IPS-NIHi7 (cell line): Measurements from ENCODE around the gene OR2A5.
"Not testable (repeated sequence)": the region's sequence is repeated elsewhere in the genome, so short reads cannot be mapped to it uniquely, and the experiment has no call there.

ENCODE experiments used
- DNase-seq: peaks from one replicate; pipeline ENCODE4 v3.0.0; 2012; ENCODE audit warnings: mixed read lengths; ENCODE audit errors: extremely low spot score

Gene OR2A5

DNA sequence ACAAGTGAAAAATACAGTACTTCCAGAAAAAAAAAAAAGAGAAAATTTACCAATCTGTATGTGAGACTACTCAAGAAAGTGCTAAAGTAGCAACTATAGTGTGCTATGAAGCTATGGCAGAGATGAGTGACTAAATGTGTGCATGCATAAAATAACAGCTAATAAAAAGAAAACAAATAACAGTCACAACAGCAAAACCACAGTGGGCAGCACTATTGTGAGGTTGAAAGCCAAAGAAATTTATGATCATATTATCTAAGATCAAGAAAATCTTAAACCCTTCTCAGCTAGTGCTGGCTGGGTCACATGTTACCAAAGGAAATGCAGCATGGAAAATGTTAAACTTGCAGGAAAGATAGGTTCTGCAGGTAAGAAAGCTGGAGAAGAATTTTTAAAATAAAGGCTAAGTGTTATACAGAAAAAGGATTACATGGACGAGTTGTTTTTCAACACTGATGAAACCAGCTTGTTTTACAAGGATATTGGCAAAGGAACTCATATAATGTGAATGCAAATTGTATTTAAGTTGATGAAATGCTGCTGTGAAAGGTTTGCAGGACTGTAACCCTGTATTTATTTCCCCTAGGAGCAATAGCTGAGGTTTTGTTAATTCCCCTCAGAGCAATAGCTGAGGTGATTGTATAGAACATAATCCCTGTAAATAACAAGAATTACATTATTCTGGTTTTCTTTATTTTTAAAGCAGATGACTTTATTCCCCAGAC lies 15.6 kb upstream of the OR2A5 start:
- DNase-seq: no peak

DNA sequence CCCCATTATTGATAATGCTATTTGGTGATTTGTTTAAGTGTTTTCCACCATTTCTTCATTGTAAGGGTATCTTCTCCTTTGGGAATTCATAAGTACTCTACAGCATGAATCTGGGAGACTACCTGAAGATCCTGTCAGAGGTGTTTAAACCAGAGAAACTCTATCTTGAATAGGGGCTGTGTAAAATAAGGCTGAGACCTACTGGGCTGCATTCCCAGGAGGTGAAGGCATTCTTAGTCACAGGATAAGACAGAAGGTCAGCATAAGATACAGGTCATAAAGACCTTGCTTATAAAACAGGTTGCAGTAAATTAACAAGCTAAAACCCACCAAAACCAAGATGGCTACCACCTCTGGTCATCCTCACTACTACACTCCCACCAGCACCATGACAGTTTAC lies 13.4 kb upstream of the OR2A5 start:
- DNase-seq: no peak

DNA sequence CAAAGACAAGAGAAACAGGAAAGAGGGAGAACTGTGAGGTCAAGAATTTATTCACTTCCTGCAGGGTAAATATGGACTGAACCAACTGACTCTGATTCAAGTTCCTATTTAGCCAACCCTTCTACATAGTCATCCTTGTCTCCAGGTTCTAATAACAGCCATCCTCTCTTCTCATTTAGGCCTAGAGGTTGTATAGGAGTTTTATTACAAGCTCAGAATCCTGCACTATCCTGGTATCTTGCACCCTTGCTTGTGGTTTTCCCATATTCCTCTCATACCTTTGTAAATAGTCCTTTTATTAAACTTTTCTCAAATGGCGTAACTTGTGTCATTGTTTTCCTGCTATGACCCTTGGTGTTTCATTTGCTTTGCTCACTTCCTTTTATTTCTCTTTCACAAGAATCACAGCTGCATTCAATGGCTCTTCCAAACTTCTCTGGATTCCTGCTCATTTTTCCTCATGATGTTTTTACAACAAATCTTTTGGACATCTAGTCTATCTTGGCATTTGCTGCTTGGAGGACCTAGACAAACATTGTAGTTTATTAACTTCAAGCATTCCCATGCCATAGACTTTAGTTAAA lies 12.4 kb upstream of the OR2A5 start:
- DNase-seq: no peak

DNA sequence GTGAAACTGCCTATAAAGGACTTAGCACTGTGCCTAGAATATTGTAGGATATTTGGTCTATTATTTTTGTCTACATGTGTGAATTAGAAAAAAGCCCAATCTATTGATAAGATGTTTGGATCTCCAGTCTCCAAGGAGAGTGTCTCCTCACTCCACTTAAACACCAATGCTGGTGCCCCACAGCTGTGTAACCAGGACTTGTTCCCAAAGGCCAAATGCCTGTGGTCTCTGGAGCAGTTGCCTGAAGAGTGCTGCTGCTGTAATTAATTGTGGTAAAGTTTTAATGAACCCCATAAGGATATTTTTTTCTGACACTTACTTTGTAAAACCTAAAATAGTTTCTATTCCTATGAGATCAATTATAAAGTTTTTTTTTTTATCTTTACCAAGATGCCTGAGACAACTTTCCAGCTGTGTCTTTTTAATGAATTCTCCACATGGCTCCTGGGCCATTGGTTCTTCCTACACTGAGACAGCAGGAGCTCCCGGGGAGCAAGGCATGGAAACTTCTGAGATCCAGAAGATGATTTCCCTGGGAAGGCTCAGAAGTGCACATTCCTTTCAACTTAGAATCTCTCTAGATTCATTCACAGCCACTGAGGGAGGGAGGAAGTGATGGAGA lies 11.2 kb upstream of the OR2A5 start:
- no peak for DNase-seq

DNA sequence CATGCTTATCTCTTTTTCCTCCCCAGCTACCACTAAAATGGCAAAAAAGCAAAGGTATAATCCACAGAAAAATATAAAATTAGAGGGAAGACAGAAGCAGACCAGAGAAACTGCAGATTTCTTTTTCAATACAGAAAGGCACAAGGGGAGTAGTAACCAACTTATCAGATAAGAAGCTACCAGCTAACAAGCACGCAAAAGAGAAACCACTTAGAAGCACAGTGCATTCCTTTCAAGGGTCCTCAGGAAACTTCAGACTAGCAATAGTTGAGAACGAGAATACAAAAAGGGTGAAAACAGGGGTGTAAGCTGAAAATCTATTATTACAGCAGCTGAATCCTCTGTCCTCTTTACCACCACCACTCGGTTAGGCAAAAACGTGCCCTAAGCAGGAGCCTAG lies 9.9 kb upstream of the OR2A5 start:
- no peak for DNase-seq

DNA sequence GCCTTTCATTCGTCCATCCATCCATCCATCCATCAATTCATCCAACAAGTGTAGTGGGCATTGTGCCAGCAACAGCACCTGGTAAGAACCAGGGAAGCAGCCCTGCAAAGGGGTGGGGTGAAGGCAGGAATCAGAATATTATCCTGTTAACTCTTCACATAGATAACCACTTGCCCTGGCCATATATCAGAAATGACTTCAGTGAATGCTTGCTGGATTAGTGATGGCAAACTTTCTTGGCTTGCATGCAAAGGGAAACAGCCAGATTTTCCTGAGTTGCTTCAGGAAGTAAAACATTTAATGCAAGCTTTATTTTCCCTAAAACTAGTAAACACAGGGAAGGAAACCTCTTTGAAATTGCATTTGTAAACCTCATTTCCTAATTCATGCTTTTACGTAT lies 743 bp downstream of the OR2A5 start:
- no peak for DNase-seq

DNA sequence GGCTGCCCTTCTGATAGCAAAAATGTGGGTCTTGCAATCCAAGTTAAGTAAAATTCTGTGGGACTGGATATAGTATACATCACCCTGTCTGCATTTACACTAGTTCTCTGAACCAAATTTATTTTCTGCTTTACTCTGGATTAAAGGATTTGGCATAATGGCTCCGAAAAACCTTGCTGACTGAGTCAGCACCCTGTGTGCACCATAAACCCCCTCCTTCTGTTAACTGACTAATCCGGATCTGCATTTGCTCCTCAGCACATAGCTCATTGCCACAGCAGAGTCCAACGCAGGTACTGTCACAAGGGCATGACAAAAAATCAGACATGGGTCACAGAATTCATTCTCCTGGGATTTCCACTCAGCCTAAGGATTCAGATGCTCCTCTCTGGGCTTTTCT lies 1.3 kb downstream of the OR2A5 start:
- DNase-seq: no peak

DNA sequence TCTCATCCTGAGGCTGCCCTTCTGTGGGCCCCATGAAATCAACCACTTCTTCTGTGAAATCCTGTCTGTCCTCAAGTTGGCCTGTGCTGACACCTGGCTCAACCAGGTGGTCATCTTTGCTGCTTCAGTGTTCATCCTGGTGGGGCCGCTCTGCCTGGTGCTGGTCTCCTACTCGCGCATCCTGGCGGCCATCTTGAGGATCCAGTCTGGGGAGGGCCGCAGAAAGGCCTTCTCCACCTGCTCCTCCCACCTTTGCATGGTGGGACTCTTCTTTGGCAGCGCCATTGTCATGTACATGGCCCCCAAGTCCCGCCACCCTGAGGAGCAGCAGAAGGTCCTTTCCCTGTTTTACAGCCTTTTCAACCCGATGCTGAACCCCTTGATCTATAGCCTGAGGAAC lies 2.1 kb downstream of the OR2A5 start:
- DNase-seq: not testable (repeated sequence)

DNA sequence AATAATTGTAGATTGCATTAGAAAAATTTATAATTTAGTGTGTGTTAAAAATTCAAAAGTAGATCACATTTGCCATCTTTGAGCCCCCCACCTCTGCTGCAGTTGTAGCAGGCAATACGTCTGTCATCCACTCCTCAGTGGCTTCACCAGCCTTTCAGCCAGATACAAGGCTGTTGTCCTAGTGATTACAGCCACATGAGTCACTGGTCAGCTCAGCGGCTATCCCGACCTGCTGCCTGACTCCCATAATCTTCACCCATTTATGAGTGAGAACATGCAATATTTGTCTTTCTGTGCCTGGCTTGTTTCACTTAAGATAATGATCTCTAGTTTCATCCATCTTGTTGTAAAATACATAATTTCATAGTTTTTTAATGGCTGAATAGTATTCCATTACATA lies 9.2 kb downstream of the OR2A5 start:
- DNase-seq: no peak

DNA sequence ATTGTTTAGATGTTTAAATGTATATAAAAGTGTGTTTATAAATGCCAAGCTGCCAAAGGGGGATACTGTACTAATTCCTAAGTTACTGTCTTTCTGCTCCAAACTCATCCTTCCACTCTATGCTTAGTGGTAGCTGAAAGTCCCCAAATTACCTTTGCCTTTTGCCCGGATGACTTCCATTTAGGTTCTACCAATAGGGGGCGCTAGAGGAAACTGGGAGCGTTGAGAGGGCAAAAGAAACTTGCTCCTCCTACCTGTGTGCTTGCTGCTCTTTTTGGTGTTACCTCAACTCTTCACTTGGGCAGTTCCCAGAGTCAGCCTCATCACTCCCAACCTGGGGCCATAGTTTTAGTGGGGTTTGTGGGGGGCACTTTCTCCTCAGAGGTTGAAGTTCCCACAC lies 15.0 kb downstream of the OR2A5 start:
- peak; percentile 55 for DNase-seq

DNA sequence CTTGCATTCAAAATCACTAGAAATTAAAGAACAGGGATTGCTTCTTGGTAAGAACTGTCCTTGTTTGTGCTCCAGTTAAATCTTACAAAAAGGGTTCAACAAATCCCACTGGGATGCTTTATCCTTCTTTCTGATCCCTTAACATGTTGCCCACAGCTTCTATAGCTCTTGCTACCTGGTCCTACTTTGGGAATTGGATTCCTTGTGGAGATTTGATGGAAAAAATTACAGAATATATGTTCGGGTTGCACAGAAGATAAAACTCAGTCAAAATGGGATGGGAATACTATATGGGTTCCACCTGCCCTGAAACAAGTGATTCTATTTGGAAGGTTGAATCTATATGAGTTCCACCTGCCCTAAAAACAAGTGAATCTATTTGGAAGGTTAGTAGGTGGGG lies 20.8 kb downstream of the OR2A5 start, which contains the start of gene OR2A25:
OR2A25 (plus strand) TSS at position 301 of the 400 bp plus-strand sequence. CDS start 4,409 bp downstream, outside the sequence.
- DNase-seq: no peak

DNA sequence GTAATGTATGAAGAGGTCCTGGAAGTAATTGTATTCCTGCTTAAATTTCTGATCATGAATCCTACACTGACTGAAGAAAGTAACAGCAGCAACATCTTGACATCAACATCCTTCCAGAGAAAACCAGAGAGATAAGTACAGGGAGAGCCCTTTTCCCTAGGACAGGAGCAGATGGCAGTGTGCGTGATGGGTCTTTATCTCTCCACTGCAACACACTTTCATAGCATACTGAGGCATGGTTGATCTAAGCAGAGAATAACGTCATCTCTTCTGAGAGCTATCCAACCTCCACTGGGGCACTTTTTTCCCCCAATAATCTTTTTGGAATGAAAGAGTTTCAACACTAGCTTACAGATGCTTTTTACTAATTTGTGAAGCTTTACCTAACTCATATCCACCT lies 21.2 kb downstream of the OR2A5 start:
- no peak for DNase-seq

DNA sequence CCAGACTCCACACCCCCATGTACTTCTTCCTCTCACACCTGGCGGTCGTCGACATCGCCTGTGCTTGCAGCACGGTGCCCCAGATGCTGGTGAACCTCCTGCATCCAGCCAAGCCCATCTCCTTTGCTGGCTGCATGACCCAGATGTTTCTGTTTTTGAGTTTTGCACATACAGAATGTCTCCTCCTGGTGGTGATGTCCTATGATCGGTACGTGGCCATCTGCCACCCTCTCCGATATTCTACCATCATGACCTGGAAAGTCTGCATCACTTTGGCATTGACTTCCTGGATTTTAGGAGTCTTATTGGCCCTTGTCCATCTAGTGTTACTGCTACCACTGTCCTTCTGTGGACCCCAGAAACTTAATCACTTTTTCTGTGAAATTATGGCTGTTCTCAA lies 25.6 kb downstream of the OR2A5 start:
- DNase-seq: no peak

DNA sequence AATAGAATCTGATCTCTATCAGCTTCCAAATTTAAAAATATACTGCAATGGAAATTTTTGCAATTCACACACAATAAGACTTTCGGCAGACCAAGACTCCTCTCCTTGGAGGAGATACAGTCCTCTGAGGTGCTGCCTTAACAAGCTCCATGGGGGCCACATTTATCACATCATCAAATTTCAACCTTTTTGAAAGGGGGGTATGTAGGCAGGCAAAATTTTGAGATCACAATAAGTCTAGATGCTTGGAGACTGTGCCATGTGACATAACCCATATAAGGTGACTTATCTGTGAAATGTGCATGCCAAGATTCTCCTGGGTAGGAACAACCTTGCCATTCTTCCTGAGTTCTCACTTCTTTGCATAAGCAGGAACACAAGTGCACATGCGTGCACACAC lies 37.2 kb downstream of the OR2A5 start, which contains the start of gene OR2A12:
OR2A12 (plus strand) TSS at position 301 of the 400 bp plus-strand sequence. CDS start 8,830 bp downstream, outside the sequence.
- no peak for DNase-seq

DNA sequence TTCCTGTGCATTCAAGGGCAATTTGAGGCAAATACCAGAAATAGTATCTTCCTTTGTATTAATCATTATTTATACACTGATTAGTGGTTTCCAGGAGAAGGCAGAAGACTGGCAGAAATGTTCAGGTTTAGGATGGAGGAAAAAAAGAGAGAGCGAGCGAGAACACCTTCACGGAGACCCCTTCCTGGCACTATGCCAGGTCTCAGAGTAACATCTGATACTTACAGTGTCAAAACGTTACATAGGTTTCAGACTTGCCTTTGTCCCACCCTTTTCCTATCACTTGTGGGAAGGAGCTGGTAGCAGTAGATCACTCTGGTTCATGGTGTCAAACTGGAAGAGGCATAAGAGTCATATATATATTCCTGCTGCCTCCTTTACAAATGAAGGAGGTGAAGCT lies 38.0 kb downstream of the OR2A5 start:
- no peak for DNase-seq

DNA sequence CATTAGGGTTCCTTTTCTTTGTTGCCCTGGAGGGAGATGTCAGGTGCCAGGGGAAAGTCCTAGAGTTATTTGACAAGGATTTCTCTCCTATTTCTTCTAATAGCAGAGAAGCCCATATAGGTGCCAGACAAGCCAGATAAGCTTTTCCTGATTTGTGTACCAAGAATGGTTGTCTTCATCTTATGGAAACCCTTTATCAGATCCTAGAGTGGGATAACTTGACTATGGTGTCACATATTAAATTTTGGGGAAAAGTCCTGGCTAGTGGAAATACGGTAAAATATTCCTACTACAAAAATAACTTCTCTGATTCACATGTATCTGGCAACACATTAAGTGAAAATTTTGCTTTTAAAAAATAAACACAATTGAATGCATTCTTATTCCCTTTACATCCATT lies 38.5 kb downstream of the OR2A5 start:
- no peak for DNase-seq

DNA sequence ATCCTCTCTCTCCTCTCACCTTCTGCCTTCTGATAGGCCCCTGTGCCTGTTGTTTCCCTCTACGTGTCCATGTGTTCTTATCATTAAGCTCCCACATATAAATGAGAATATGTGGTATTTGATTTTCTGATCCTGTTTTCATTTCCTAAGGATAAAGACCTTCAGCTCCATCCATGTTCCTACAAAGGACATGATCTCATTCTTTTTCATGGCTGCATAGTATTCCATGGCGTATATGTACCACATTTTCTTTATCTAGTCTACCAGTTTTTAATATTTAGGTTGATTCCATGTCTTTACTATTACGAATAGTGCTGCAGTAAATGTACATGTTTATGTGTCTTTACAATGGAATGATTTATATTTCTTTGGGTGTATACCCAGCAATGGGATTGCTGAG lies 41.9 kb downstream of the OR2A5 start:
- no peak for DNase-seq

DNA sequence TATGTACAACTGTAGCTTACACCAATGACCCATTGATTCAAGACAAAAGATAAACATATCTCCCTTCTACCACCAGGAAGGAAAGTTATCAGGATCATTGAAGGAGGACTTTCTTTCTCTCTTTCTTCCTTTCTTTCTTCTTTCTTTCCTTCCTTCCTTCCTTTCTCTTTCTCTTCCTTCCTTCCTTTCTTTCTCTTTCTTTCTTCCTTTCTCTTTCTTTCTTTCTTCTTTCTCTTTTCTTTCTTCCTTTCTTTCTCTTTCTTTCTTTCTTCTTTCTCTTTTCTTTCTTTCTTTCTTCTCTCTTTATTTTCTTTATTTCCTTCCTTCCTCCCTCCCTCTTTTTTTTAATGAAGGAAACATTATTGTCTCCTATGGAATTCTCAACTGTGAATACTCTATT lies 50.0 kb downstream of the OR2A5 start:
- no peak for DNase-seq

DNA sequence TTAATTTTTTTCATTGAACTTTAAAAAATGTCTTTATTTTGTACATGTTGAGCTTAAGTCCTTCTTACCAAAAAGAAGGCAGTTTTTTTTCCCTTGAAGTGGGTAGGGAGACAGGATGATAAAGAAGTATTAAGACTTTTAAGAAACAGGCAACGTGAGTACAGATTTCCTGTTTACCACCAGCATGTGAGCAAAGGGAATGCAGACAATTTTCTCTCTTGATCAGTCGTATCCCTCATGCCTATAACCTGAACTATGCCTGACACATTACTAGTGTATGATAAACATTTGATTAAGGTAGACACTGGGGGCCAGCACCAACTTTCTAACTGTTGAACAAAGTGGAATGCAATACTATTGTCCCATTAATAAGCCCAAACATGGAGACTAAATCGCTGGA lies 51.9 kb downstream of the OR2A5 start:
- no peak for DNase-seq

DNA sequence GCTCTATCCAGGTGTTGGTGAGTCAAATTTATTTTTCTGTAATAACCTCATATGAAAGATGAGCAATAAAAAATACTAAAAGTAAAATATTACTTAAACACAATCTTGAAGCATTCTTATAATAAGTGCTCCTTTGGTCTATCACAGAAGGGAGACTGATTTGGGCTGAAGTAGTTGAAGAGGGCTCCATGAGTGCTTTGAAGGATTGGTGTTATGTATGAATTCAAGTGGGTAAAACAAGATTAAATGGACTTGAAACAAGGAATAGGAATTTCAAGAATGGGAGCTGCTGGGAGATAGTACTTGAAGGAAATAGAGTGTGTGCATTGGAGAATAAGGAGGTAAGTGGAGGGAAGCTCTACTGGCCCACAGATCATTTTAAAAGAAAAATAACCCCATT lies 53.3 kb downstream of the OR2A5 start:
- no peak for DNase-seq

DNA sequence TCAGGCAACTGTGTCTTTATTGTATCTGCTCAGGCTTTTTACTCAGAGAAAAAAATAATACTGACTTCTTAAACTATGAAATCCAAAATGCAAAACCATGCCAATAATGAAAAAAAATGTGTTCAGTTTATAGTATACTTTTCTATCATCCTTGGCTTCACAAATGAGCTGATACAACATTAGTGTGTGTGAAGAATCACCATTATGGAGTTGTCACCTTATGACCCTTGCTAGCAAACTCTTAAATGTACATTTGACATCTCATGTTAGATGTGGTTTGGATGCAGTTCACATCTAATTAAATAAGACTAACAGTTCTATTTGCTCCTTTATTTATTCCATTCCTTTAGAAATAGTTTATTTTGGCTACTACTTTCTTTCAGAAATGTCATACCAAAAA lies 56.5 kb downstream of the OR2A5 start:
- no peak for DNase-seq
